C4-2B (cell line): ENCODE data around the gene DLGAP4.
A peak's percentile ranks its signal among the peaks of the same experiment; 100 is the strongest.

Experiments
- H3K27ac ChIP-seq: fragments of 450-650 bp; 2 replicates; pipeline ENCODE4 v1.5.1; 2017
- CTCF ChIP-seq: fragments of 450-650 bp; conservative IDR thresholded peaks from 2 replicates; pipeline ENCODE4 v1.5.1; 2017; ENCODE audit warnings: mild to moderate bottlenecking
- ZFX ChIP-seq: fragments of 450-650 bp; IDR thresholded peaks from 2 replicates; pipeline ENCODE4 v1.6.1; 2017

DLGAP4 gene

GRCh38 chr20:36434383-36434782, 128.2 kb downstream of the DLGAP4 start:
- TF ChIP-seq ZFX (no peak), CTCF (no peak)
- H3K27ac ChIP-seq, result no peak overlapping the region

- no peak for TF ChIP-seq ZFX
- TF ChIP-seq CTCF, result no peak
Measured at GRCh38 chr20:36435124-36435523, 129.0 kb downstream of the DLGAP4 start.

GRCh38 chr20:36435592-36436541, 129.7 kb downstream of the DLGAP4 start:
- no peak overlapping the region for H3K27ac ChIP-seq
- TF ChIP-seq ZFX, result no peak
- TF ChIP-seq CTCF, result no peak

More at GRCh38 chr20:36435124-36435523, 129.0 kb downstream of the DLGAP4 start:
- H3K27ac ChIP-seq, result no peak overlapping the region

GRCh38 chr20:36439040-36439730, 133.0 kb downstream of the DLGAP4 start:
- H3K27ac ChIP-seq, result no peak overlapping the region
- TF ChIP-seq ZFX (no peak), CTCF (peak; percentile 95)

- H3K27ac ChIP-seq, result no peak overlapping the region
- TF ChIP-seq ZFX (no peak), CTCF (peak; percentile 70)
Measured at GRCh38 chr20:36439731-36440072, 133.6 kb downstream of the DLGAP4 start.

- no peak for TF ChIP-seq ZFX
- no peak for TF ChIP-seq CTCF
- peak overlapping the region; percentile 54 for H3K27ac ChIP-seq
Measured at GRCh38 chr20:36440370-36441026, 134.4 kb downstream of the DLGAP4 start.
